Measurements from ENCODE around the gene AP2M1. TPM values are rescaled to one million over a fixed set of nuclear protein-coding genes. Genes with fewer than 3 reads are reported as not detected.
A peak's percentile ranks its signal among the peaks of the same experiment; 100 is the strongest.

Gene AP2M1
- polyA plus RNA-seq, 4 donors, result 240 to 283 (median 270) TPM

- H3K36me3 ChIP-seq (ENCODE audit: control insufficient read depth in 3 of 3, insufficient read depth in 2 of 3, low read depth in 1 of 3, low read length in 3 of 3), result peaks cover 16 to 67% (median 25%) of the 10 kb centered on the region in 3 donors
- DNase-seq (peak in 1 of 2 donors; percentile 71), FAIRE-seq (no peak)
- peaks cover 0 to 19% (median 5%) of the 10 kb centered on the region in 3 donors for H3K4me1 ChIP-seq (ENCODE audit: control insufficient read depth in 3 of 3, insufficient read depth in 2 of 3, low read depth in 1 of 3, low read length in 2 of 3)
- peak within 1 kb of the TSS; percentile 79 to 96 (median 87) for H3K4me3 ChIP-seq (ENCODE audit: low read depth in 1 of 3, low read length in 3 of 3)
- H3K9me3 ChIP-seq (ENCODE audit: control insufficient read depth in 2 of 2, insufficient read depth in 1 of 2, low read depth in 1 of 2, low read length in 1 of 2), result no peaks in the 10 kb centered on the region
- H3K27me3 ChIP-seq (ENCODE audit: control insufficient read depth in 3 of 3, insufficient read depth in 3 of 3, low read length in 3 of 3), result no peaks in the 10 kb centered on the region
- H3K27ac ChIP-seq (ENCODE audit: low read depth in 1 of 3, low read length in 2 of 3), result peak within 1 kb of the TSS; percentile 56 to 91 (median 85)
- 1% methylated on average over 45 of the region's 45 CpGs for WGBS, 3 donors
Observed at GRCh38 chr3:184186184-184186901, 11.7 kb downstream of the AP2M1 start, which contains the start of gene ABCF3. TSS of gene ABCF3 (plus strand) at chr3:184186199. CDS start at chr3:184186208, 9 bp downstream.

GRCh38 chr3:184186902-184187207 is 12.2 kb downstream of the AP2M1 start:
- Histone ChIP-seq H3K4me3 (ENCODE audit: low read depth in 1 of 3, low read length in 3 of 3) (peak overlapping the region in 2 of 3 donors; percentile 79 to 96), H3K36me3 (ENCODE audit: control insufficient read depth in 3 of 3, insufficient read depth in 2 of 3, low read depth in 1 of 3, low read length in 3 of 3) (peaks cover 10 to 67% (median 24%) of the 10 kb centered on the region in 3 donors), H3K9me3 (ENCODE audit: control insufficient read depth in 2 of 2, insufficient read depth in 1 of 2, low read depth in 1 of 2, low read length in 1 of 2) (no peaks in the 10 kb centered on the region), H3K4me1 (ENCODE audit: control insufficient read depth in 3 of 3, insufficient read depth in 2 of 3, low read depth in 1 of 3, low read length in 2 of 3) (peaks cover 0 to 19% (median 5%) of the 10 kb centered on the region in 3 donors), H3K27me3 (ENCODE audit: control insufficient read depth in 3 of 3, insufficient read depth in 3 of 3, low read length in 3 of 3) (no peaks in the 10 kb centered on the region), H3K27ac (ENCODE audit: low read depth in 1 of 3, low read length in 2 of 3) (peak overlapping the region in 2 of 3 donors; percentile 85 to 91)
- DNase-seq, result no peak
- FAIRE-seq, result no peak
- WGBS, 3 donors, result 4 to 10% (median 6%) methylated on average over 3 of the region's 3 CpGs

- Histone ChIP-seq H3K27ac (ENCODE audit: low read depth in 1 of 3, low read length in 2 of 3) (no peak overlapping the region), H3K9me3 (ENCODE audit: control insufficient read depth in 2 of 2, insufficient read depth in 1 of 2, low read depth in 1 of 2, low read length in 1 of 2) (no peaks in the 10 kb centered on the region), H3K4me3 (ENCODE audit: low read depth in 1 of 3, low read length in 3 of 3) (no peak overlapping the region), H3K36me3 (ENCODE audit: control insufficient read depth in 3 of 3, insufficient read depth in 2 of 3, low read depth in 1 of 3, low read length in 3 of 3) (peaks cover 6 to 67% (median 30%) of the 10 kb centered on the region in 3 donors), H3K27me3 (ENCODE audit: control insufficient read depth in 3 of 3, insufficient read depth in 3 of 3, low read length in 3 of 3) (no peaks in the 10 kb centered on the region), H3K4me1 (ENCODE audit: control insufficient read depth in 3 of 3, insufficient read depth in 2 of 3, low read depth in 1 of 3, low read length in 2 of 3) (peaks cover 0 to 19% (median 5%) of the 10 kb centered on the region in 3 donors)
- no peak for FAIRE-seq
- 90 to 91% (median 91%) methylated on average over 17 of the region's 17 CpGs for WGBS, 3 donors
- DNase-seq, result no peak
Observed at GRCh38 chr3:184188080-184188479, 13.4 kb downstream of the AP2M1 start.

GRCh38 chr3:184189421-184189820 is 14.8 kb downstream of the AP2M1 start:
- peaks cover 6 to 66% (median 31%) of the 10 kb centered on the region in 3 donors for H3K36me3 ChIP-seq (ENCODE audit: control insufficient read depth in 3 of 3, insufficient read depth in 2 of 3, low read depth in 1 of 3, low read length in 3 of 3)
- WGBS, 3 donors, result 94 to 98% (median 95%) methylated on average over 13 of the region's 13 CpGs

GRCh38 chr3:184192889-184193288 is 18.2 kb downstream of the AP2M1 start:
- Histone ChIP-seq H3K27ac (ENCODE audit: low read depth in 1 of 3, low read length in 2 of 3) (no peak overlapping the region), H3K4me3 (ENCODE audit: low read depth in 1 of 3, low read length in 3 of 3) (no peak overlapping the region), H3K27me3 (ENCODE audit: control insufficient read depth in 3 of 3, insufficient read depth in 3 of 3, low read length in 3 of 3) (no peaks in the 10 kb centered on the region), H3K36me3 (ENCODE audit: control insufficient read depth in 3 of 3, insufficient read depth in 2 of 3, low read depth in 1 of 3, low read length in 3 of 3) (peaks cover 6 to 74% (median 31%) of the 10 kb centered on the region in 3 donors), H3K4me1 (ENCODE audit: control insufficient read depth in 3 of 3, insufficient read depth in 2 of 3, low read depth in 1 of 3, low read length in 2 of 3) (peaks cover 0 to 2% (median 0%) of the 10 kb centered on the region in 3 donors), H3K9me3 (ENCODE audit: control insufficient read depth in 2 of 2, insufficient read depth in 1 of 2, low read depth in 1 of 2, low read length in 1 of 2) (no peaks in the 10 kb centered on the region)
- no peak for DNase-seq
- FAIRE-seq, result no peak
- 94 to 96% (median 94%) methylated on average over 10 of the region's 10 CpGs for whole genome bisulfite sequencing, 3 donors

More at GRCh38 chr3:184189421-184189820, 14.8 kb downstream of the AP2M1 start:
- FAIRE-seq, result no peak
- DNase-seq, result no peak
- H3K4me3 ChIP-seq (ENCODE audit: low read depth in 1 of 3, low read length in 3 of 3), result no peak overlapping the region
- no peaks in the 10 kb centered on the region for H3K9me3 ChIP-seq (ENCODE audit: control insufficient read depth in 2 of 2, insufficient read depth in 1 of 2, low read depth in 1 of 2, low read length in 1 of 2)
- H3K4me1 ChIP-seq (ENCODE audit: control insufficient read depth in 3 of 3, insufficient read depth in 2 of 3, low read depth in 1 of 3, low read length in 2 of 3), result peaks cover 0 to 19% (median 5%) of the 10 kb centered on the region in 3 donors
- H3K27me3 ChIP-seq (ENCODE audit: control insufficient read depth in 3 of 3, insufficient read depth in 3 of 3, low read length in 3 of 3), result no peaks in the 10 kb centered on the region
- H3K27ac ChIP-seq (ENCODE audit: low read depth in 1 of 3, low read length in 2 of 3), result no peak overlapping the region

GRCh38 chr3:184193991-184194539 is 19.4 kb downstream of the AP2M1 start:
- Histone ChIP-seq H3K4me3 (ENCODE audit: low read depth in 1 of 3, low read length in 3 of 3) (no peak overlapping the region), H3K27me3 (ENCODE audit: control insufficient read depth in 3 of 3, insufficient read depth in 3 of 3, low read length in 3 of 3) (no peaks in the 10 kb centered on the region), H3K27ac (ENCODE audit: low read depth in 1 of 3, low read length in 2 of 3) (no peak overlapping the region), H3K36me3 (ENCODE audit: control insufficient read depth in 3 of 3, insufficient read depth in 2 of 3, low read depth in 1 of 3, low read length in 3 of 3) (peaks cover 4 to 63% (median 31%) of the 10 kb centered on the region in 3 donors), H3K4me1 (ENCODE audit: control insufficient read depth in 3 of 3, insufficient read depth in 2 of 3, low read depth in 1 of 3, low read length in 2 of 3) (no peaks in the 10 kb centered on the region), H3K9me3 (ENCODE audit: control insufficient read depth in 2 of 2, insufficient read depth in 1 of 2, low read depth in 1 of 2, low read length in 1 of 2) (no peaks in the 10 kb centered on the region)
- WGBS, 3 donors, result 88 to 90% (median 90%) methylated on average over 9 of the region's 9 CpGs
- no peak for FAIRE-seq
- DNase-seq, result no peak

- DNase-seq (no peak), FAIRE-seq (no peak)
- Histone ChIP-seq H3K36me3 (ENCODE audit: control insufficient read depth in 3 of 3, insufficient read depth in 2 of 3, low read depth in 1 of 3, low read length in 3 of 3) (peaks cover 2 to 44% (median 18%) of the 10 kb centered on the region in 3 donors), H3K27ac (ENCODE audit: low read depth in 1 of 3, low read length in 2 of 3) (no peak overlapping the region), H3K27me3 (ENCODE audit: control insufficient read depth in 3 of 3, insufficient read depth in 3 of 3, low read length in 3 of 3) (no peaks in the 10 kb centered on the region), H3K4me1 (ENCODE audit: control insufficient read depth in 3 of 3, insufficient read depth in 2 of 3, low read depth in 1 of 3, low read length in 2 of 3) (no peaks in the 10 kb centered on the region), H3K4me3 (ENCODE audit: low read depth in 1 of 3, low read length in 3 of 3) (no peak overlapping the region), H3K9me3 (ENCODE audit: control insufficient read depth in 2 of 2, insufficient read depth in 1 of 2, low read depth in 1 of 2, low read length in 1 of 2) (no peaks in the 10 kb centered on the region)
- 75 to 85% (median 82%) methylated on average over 6 of the region's 6 CpGs for WGBS, 3 donors
Observed at GRCh38 chr3:184196536-184196935, 21.9 kb downstream of the AP2M1 start.

- H3K36me3 ChIP-seq (ENCODE audit: control insufficient read depth in 3 of 3, insufficient read depth in 2 of 3, low read depth in 1 of 3, low read length in 3 of 3), result peaks cover 0 to 27% (median 3%) of the 10 kb centered on the region in 3 donors
- no peak overlapping the region for H3K27ac ChIP-seq (ENCODE audit: low read depth in 1 of 3, low read length in 2 of 3)
- DNase-seq (no peak), FAIRE-seq (no peak)
- H3K4me3 ChIP-seq (ENCODE audit: low read depth in 1 of 3, low read length in 3 of 3), result no peak overlapping the region
- WGBS, 3 donors, result 78 to 83% (median 83%) methylated on average over 9 of the region's 9 CpGs
- no peaks in the 10 kb centered on the region for H3K4me1 ChIP-seq (ENCODE audit: control insufficient read depth in 3 of 3, insufficient read depth in 2 of 3, low read depth in 1 of 3, low read length in 2 of 3)
- no peaks in the 10 kb centered on the region for H3K27me3 ChIP-seq (ENCODE audit: control insufficient read depth in 3 of 3, insufficient read depth in 3 of 3, low read length in 3 of 3)
- H3K9me3 ChIP-seq (ENCODE audit: control insufficient read depth in 2 of 2, insufficient read depth in 1 of 2, low read depth in 1 of 2, low read length in 1 of 2), result no peaks in the 10 kb centered on the region
Observed at GRCh38 chr3:184198509-184198908, 23.9 kb downstream of the AP2M1 start.

Measured in small intestine (tissue), 7 donors.